ENCODE data around the gene GPATCH3. TPM values are rescaled to one million over a fixed set of nuclear protein-coding genes. Genes with fewer than 3 reads are reported as not detected.

The GPATCH3 gene
- total RNA-seq, 1 experiment from 2014 or later, result 14.8 TPM

DNA sequence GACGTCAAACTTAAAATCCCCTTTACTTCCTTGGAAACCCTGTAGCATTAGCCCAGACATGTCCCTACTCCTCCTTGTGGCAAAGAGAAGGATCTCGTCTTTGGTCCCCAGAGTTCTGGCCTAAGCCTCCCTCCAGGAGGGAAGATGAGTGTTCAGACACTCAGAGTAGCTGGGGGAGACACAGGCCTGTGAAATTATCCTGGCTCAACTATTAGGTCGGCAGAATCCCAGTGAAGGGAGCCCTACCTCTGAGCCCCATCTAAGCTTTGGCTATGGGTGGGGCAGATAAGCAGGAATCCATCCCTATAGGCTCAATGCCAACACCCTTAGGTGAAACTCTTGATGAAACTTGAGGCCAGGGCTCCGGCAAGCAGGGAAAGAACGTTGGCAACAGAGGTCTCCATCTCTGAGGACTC is 39.0 kb downstream of the GPATCH3 start:
- intact Hi-C loops (cut with micrococcal nuclease), result loop anchor here (5.0 to 10.0 kb wide), 2 partner anchors 166 to 259 kb away; partner anchors contain the start of gene ARID1A
- Histone ChIP-seq H4K20me1 (ENCODE audit: insufficient read depth) (no peaks in the 10 kb centered on the region), H3K4me2 (ENCODE audit: low read length) (peak overlapping the region; percentile 100), H3K9ac (ENCODE audit: low read length) (peak overlapping the region; percentile 99), H3K9me2 (ENCODE audit: insufficient read depth) (no peaks in the 10 kb centered on the region), H3K36me3 (ENCODE audit: control insufficient read depth in 1 of 2, insufficient read depth in 2 of 2, low read length in 2 of 2) (0 out of 4 replicates have a peak, but pooled peaks cover 0 to 5% of the 10 kb centered on the region in 2 experiments), H3K27ac (ENCODE audit: low read depth, low read length) (peak overlapping the region; percentile 100), H2AFZ (ENCODE audit: low read depth, low read length, poor library complexity, severe bottlenecking) (no peak overlapping the region), H3K79me2 (ENCODE audit: insufficient read depth, low read length) (peaks cover 20% of the 10 kb centered on the region), H3K27me3 (ENCODE audit: insufficient read depth, low read length) (no peaks in the 10 kb centered on the region), H3K4me1 (ENCODE audit: control insufficient read depth in 1 of 2, insufficient read depth in 2 of 2, low read length in 2 of 2) (peaks cover 30 to 73% of the 10 kb centered on the region in 2 experiments), H3K9me3 (ENCODE audit: control insufficient read depth in 1 of 2, insufficient read depth in 1 of 2, low read depth in 1 of 2, low read length in 2 of 2) (no peaks in the 10 kb centered on the region), H3K4me3 (replicated peaks in 1 of 2; ENCODE audit: low read depth in 1 of 2, low read length in 2 of 2) (peak overlapping the region in 1 of 2 experiments; percentile 96; a peak in 2 of 4 replicates)
- no peak for TF ChIP-seq ZFX (IDR thresholded peaks at IDR 0.05)
- TF ChIP-seq, protein P1, sequence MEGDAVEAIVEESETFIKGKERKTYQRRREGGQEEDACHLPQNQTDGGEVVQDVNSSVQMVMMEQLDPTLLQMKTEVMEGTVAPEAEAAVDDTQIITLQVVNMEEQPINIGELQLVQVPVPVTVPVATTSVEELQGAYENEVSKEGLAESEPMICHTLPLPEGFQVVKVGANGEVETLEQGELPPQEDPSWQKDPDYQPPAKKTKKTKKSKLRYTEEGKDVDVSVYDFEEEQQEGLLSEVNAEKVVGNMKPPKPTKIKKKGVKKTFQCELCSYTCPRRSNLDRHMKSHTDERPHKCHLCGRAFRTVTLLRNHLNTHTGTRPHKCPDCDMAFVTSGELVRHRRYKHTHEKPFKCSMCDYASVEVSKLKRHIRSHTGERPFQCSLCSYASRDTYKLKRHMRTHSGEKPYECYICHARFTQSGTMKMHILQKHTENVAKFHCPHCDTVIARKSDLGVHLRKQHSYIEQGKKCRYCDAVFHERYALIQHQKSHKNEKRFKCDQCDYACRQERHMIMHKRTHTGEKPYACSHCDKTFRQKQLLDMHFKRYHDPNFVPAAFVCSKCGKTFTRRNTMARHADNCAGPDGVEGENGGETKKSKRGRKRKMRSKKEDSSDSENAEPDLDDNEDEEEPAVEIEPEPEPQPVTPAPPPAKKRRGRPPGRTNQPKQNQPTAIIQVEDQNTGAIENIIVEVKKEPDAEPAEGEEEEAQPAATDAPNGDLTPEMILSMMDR (IDR thresholded peaks at IDR 0.05 in 2 of 3, conservative IDR thresholded peaks at IDR 0.05 in 1 of 3; ENCODE audit: borderline replicate concordance in 1 of 3, insufficient read depth in 1 of 3, low read depth in 2 of 3, low read length in 2 of 3), result peak in 2 of 3 experiments; percentile 56 to 58; a peak in 4 of 6 replicates
- TF ChIP-seq ELF1 (IDR thresholded peaks at IDR 0.05; ENCODE audit: borderline replicate concordance, low read depth), result no peak
- CTCF ChIA-PET, result interaction anchor here (1.6 to 3.4 kb wide), 4 partner anchors 9 to 259 kb away, joined by 5 to 14 read pairs (median 8); no protein-coding TSS in a partner anchor
- RAD21 ChIA-PET (ENCODE audit: low non-redundant PET in 1 of 2, low total read pairs in 2 of 2, uncharacterized antibody in 2 of 2, unreplicated experiment in 2 of 2), result interaction anchor here (0.6 to 1.1 kb wide), 2 partner anchors 10 to 12 kb away, joined by 5 to 9 read pairs; no protein-coding TSS in a partner anchor
- no peak for ATAC-seq
- peak; percentile 54 for DNase-seq (ENCODE audit: low read depth, low spot score)
- POLR2A ChIA-PET, result interaction anchor here (1.4 kb wide), 1 partner anchor 29 kb away, joined by 4 read pairs; the partner anchor contains the start of gene GPN2
- no TSS peak for BruUV-seq (replicated peaks)

DNA sequence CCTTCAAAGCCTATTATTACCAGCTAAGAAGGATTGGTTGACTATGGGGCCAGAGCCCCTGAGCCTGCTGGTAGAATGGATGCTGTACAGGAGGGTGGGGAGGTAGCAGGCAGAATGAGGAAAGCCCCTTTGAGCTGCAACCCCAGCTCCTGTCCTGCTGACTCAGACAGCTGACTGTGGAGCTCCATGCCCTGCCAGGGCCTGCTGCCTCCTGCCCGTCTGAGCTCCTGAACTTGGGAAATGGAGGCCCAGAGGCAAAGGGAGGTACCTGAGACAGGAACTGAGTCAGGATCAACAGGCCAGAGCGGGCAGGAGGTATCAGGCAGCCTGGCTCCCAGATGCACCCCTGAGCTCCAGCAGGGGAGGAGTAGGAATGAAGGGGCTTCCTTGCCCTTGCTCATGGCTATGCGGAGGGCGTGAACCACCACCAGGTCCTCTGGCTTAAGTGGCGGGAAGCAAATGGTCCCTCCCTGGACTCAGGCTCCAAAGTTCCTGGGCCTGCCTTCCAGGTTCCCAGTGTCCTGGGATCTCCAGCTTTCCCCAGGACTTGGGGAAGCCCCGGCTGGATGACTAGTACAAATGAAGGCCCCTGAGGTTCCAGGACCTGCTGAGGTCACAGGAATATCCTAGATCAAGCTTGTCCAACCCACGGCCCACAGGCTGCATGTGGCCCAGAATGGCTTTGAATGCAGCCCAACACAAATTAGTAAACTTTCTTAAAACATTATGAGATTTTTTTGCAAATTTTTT is 41.2 kb downstream of the GPATCH3 start:
- intact Hi-C loops (cut with micrococcal nuclease), result no loop called here
- no TSS peak for BruUV-seq (replicated peaks)
- Histone ChIP-seq H2AFZ (ENCODE audit: low read depth, low read length, poor library complexity, severe bottlenecking) (no peak overlapping the region), H3K27ac (ENCODE audit: low read depth, low read length) (no peak overlapping the region), H3K9me2 (ENCODE audit: insufficient read depth) (no peaks in the 10 kb centered on the region), H3K4me2 (ENCODE audit: low read length) (peak overlapping the region; percentile 24; the same call in 1 of the 2 replicates), H3K27me3 (ENCODE audit: insufficient read depth, low read length) (no peaks in the 10 kb centered on the region), H3K4me3 (replicated peaks in 1 of 2; ENCODE audit: low read depth in 1 of 2, low read length in 2 of 2) (no peak overlapping the region), H3K4me1 (ENCODE audit: control insufficient read depth in 1 of 2, insufficient read depth in 2 of 2, low read length in 2 of 2) (peaks cover 34 to 76% of the 10 kb centered on the region in 2 experiments), H4K20me1 (ENCODE audit: insufficient read depth) (no peaks in the 10 kb centered on the region), H3K9me3 (ENCODE audit: control insufficient read depth in 1 of 2, insufficient read depth in 1 of 2, low read depth in 1 of 2, low read length in 2 of 2) (no peaks in the 10 kb centered on the region), H3K9ac (ENCODE audit: low read length) (no peak overlapping the region), H3K79me2 (ENCODE audit: insufficient read depth, low read length) (peaks cover 12% of the 10 kb centered on the region), H3K36me3 (ENCODE audit: control insufficient read depth in 1 of 2, insufficient read depth in 2 of 2, low read length in 2 of 2) (peaks cover 0 to 6% of the 10 kb centered on the region in 2 experiments; a peak in 1 of 4 replicates)
- ATAC-seq (no peak), DNase-seq (ENCODE audit: low read depth, low spot score) (no peak)
- ChIA-PET POLR2A (interaction anchor here (0.6 to 1.8 kb wide), 4 partner anchors 9 to 997 kb away, joined by 3 to 7 read pairs (median 4); no protein-coding TSS in a partner anchor), RAD21 (ENCODE audit: low non-redundant PET in 1 of 2, low total read pairs in 2 of 2, uncharacterized antibody in 2 of 2, unreplicated experiment in 2 of 2) (no interaction called here), CTCF (interaction anchor here (0.8 to 3.4 kb wide), 9 partner anchors 9 to 275 kb away, joined by 3 to 14 read pairs (median 4); no protein-coding TSS in a partner anchor)
- TF ChIP-seq POLR2AphosphoS5 (IDR thresholded peaks at IDR 0.05; ENCODE audit: low read depth, low read length), result no peak
- TF ChIP-seq EZH2phosphoT487 (IDR thresholded peaks at IDR 0.05; ENCODE audit: borderline replicate concordance), result no peak
- no peak for TF ChIP-seq SRF (IDR thresholded peaks at IDR 0.05; ENCODE audit: low read depth)
- TF ChIP-seq, protein P2, sequence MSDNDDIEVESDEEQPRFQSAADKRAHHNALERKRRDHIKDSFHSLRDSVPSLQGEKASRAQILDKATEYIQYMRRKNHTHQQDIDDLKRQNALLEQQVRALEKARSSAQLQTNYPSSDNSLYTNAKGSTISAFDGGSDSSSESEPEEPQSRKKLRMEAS (IDR thresholded peaks at IDR 0.05), result no peak
- no peak for TF ChIP-seq EZH2 (IDR thresholded peaks at IDR 0.05)
- TF ChIP-seq SP1 (IDR thresholded peaks at IDR 0.05; ENCODE audit: low read depth), result no peak
- TF ChIP-seq, protein P3, sequence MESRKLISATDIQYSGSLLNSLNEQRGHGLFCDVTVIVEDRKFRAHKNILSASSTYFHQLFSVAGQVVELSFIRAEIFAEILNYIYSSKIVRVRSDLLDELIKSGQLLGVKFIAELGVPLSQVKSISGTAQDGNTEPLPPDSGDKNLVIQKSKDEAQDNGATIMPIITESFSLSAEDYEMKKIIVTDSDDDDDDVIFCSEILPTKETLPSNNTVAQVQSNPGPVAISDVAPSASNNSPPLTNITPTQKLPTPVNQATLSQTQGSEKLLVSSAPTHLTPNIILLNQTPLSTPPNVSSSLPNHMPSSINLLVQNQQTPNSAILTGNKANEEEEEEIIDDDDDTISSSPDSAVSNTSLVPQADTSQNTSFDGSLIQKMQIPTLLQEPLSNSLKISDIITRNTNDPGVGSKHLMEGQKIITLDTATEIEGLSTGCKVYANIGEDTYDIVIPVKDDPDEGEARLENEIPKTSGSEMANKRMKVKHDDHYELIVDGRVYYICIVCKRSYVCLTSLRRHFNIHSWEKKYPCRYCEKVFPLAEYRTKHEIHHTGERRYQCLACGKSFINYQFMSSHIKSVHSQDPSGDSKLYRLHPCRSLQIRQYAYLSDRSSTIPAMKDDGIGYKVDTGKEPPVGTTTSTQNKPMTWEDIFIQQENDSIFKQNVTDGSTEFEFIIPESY (IDR thresholded peaks at IDR 0.05; ENCODE audit: extremely low read depth, insufficient replicate concordance, low read length), result no peak
- no peak for TF ChIP-seq YY1 (IDR thresholded peaks at IDR 0.05; ENCODE audit: extremely low read depth, insufficient replicate concordance, low read depth, low read length)

All from HCT116 (cell line).